CD1c-positive myeloid dendritic cell (primary cell): ENCODE data around the gene CKB.
A peak's percentile ranks its signal among the peaks of the same experiment; 100 is the strongest.
"Not testable (repeated sequence)": the region's sequence is repeated elsewhere in the genome, so short reads cannot be mapped to it uniquely, and the experiment has no call there.

Experiments
- DNase-seq: peaks from one replicate; pipeline ENCODE4 v3.0.0-alpha.2; 2016; ENCODE audit errors: extremely low spot score

CKB gene

GRCh38 chr14:103512180-103512579 lies 10.4 kb downstream of the CKB start:
- DNase-seq, result not testable (repeated sequence)

DNA sequence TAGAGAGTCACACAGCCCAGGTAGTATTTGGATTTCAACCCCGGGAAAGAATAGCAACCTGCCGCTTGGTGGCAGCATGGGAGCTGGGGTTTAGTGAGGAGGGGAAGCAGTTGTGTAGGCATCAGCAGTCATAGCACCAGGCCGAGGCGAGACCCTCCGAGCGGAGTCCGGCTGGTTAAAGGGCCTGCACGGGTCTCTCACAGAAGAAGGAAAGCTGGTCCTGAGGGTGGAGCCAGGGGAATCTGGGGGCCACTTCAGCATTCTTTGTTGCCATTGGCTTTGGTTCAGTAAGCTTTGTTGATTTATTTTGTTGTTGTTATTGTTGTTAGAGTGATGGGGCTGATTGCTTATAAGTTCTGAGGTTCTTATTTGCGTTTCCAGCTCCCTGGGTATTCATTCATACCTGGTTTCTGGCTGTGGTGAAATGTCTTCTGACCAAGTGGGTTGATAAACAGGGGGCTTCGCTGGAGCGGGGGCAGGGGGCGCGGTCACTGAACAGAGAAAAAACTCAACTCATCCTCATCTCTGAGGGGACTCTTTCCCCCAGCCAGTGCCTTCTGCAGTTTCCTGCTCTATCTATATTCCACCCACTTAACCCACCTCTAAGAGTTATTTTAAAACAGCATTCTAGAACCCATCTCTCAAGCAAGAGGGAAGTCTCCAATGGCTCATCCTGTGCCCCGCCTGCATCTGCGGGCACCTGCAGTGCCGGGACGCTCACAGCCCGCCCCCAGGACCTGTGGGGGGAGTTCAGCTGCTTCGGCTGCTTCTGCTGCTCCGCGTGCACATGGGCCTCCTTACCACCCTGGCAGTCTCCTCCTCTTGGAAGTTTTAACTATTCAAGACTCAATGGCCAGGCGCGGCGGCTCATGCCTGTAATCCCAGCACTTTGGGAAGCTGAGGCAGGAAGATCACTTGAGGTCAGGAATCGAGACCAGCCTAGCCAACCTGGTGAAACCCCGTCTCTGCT lies 11.6 kb downstream of the CKB start:
- DNase-seq, result no peak

- no peak for DNase-seq
Measured at GRCh38 chr14:103509864-103510723, 12.5 kb downstream of the CKB start.

- no peak for DNase-seq
Measured at GRCh38 chr14:103508521-103509329, 13.9 kb downstream of the CKB start.

GRCh38 chr14:103507751-103508150 lies 14.9 kb downstream of the CKB start:
- peak; percentile 30 for DNase-seq

GRCh38 chr14:103504991-103505565 lies 17.6 kb downstream of the CKB start:
- no peak for DNase-seq

- no peak for DNase-seq
Measured at GRCh38 chr14:103503296-103503695, 19.3 kb downstream of the CKB start.

GRCh38 chr14:103502877-103503276 lies 19.8 kb downstream of the CKB start:
- no peak for DNase-seq

GRCh38 chr14:103501921-103502669 lies 20.5 kb downstream of the CKB start:
- DNase-seq, result no peak

GRCh38 chr14:103501041-103501870 lies 21.4 kb downstream of the CKB start:
- no peak for DNase-seq

DNA sequence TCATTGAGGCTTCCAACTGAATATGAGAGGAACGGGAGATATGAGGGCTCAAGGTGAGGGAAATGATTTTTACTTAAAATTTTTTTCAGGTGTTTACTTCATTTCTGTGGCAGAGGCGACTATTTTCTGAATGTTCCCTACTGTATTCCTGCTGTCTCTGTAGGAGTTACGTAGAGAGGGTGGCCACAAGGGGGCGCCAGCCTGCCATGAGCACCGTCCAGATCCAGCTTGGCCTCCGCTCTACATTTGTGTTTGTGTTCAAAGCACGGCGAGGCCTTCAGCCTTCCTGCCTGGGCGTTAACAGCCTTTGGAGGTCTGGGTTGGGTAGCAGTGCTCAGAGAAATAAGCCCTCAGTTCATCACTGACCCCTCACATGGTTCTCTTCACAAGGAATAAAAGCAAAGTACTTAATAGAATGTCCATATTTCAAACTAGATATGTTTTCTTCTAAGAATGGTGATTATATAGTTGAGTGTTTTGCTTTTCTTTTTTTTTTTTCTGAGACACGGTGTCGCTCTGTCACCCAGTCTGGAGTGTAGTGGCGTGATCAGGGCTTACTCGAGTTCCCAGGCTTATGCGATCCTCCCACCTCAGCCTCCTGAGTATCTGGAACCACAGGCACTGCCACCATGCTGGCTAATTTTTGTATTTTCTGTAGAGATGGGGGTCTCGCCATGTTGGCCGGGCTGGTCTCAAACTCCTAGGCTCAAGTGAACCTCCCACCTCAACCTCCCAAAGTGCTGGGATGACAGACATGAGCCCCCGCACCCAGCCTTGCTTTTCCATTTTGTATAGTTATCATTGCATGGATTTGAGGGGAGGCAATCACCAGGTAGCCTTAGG lies 22.3 kb downstream of the CKB start:
- peak; percentile 82 for DNase-seq

- no peak for DNase-seq
Measured at GRCh38 chr14:103499709-103500108, 22.9 kb downstream of the CKB start.

DNA sequence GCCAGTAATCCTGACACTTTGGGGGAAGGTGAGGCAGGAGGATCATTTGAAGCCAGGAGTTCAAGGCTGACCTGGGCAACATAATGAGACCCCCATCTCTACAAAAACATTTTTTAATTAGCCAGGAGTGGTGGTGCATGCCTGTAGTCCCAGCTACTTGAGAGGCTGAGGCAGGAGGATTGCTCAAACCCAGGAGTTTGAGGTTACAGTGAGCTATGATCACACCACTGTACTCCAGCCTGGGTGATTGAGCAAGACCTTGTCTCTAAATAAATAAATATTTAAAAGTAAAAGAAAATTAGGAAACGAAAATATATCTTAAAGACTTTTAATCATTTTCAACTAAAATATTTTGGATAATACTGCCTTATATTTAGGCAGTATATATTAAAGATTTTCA lies 25.9 kb downstream of the CKB start:
- DNase-seq, result no peak

GRCh38 chr14:103495854-103496253 lies 26.8 kb downstream of the CKB start:
- DNase-seq, result no peak

DNA sequence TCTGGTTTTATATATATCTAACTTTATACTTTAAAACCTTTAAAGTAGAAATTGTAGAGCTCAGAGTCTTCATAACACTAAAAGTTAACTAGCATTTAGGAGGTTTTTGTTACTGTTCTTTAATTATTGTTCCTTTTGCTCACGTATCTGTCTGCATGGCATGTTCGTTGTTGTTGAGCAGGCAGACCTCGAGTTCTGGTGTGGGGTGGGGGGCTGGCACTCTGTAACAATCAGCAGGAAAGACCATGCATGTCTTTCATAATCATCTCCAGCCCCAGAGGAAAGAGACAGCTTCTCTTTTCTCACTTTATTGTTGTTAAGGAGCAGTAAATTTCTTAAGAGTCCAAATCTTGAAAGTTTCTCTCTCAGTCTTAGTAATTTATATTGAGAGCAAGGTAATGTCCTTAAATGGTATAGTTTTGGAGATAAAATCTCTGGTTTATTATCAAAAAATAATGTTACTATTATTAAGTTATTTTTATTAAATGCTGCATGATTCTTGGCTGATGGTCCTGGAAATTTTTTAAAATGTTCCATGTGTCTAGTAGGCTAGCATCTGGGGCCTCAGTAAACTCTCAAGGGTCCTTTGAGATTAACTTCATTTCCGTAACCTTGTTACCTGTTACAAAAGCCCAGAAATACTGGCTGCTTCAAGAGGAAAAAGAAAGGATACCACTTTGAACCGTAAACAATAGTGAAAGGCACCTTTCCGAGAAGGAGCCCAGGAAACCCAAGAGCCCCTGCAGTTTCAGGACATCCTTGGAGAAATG lies 30.3 kb downstream of the CKB start:
- no peak for DNase-seq

DNA sequence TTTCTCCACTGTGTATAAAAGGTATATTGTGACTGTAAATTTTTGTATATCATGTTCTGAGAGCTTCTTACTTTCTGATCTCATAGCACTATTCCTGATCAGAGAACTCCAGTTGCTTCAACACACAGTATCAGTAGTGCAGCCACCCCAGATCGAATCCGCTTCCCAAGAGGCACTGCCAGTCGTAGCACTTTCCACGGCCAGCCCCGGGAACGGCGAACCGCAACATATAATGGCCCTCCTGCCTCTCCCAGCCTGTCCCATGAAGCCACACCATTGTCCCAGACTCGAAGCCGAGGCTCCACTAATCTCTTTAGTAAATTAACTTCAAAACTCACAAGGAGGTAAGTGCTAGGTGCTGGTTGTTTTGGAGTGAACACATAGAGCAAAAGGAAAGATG lies 30.9 kb downstream of the CKB start:
- no peak for DNase-seq

DNA sequence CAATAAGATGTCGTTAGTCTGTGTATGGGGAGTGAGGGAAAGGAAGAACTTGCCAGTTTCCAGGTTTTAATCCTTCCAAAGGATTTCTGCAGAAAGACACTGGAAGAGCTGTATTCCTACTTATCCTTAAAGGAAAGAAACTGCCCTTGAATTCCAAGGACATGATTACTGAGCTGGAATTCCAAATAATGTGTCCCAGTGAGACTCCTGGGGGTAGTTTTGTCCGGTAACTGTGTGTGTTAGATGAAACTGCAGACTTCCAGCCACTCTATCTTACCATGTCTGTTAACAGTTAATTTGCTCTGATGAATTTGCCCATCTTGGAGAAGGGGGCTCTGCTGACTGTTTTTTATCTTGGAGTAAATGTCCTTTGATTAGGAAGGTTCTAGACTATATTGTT lies 33.0 kb downstream of the CKB start:
- DNase-seq, result no peak

GRCh38 chr14:103488960-103489359 lies 33.7 kb downstream of the CKB start:
- no peak for DNase-seq
